Peyer's patch (tissue), 4 donors: Measurements from ENCODE around the gene PITPNM1. TPM values are rescaled to one million over a fixed set of nuclear protein-coding genes. Genes with fewer than 3 reads are reported as not detected.

Experiments used
- DNase-seq, 3 donors: peaks; one replicate each; pipeline ENCODE4 v3.0.0-alpha.2; 2017 to 2019
- H3K27ac ChIP-seq, 4 donors: fragments of 200-600 bp; sonication (generic); one replicate each; pipeline ENCODE4 v1.5.1; 2016 to 2019
- H3K27me3 ChIP-seq, 2 donors: fragments of 200-600 bp; sonication (generic); one replicate each; pipeline ENCODE4 v1.5.1; 2019
- H3K36me3 ChIP-seq, 3 donors: fragments of 200-600 bp; sonication (generic); one replicate each; pipeline ENCODE4 v1.5.1; 2016 to 2019
- H3K4me1 ChIP-seq, 4 donors: fragments of 200-600 bp; sonication (generic); one replicate each; pipeline ENCODE4 v1.5.1; 2016 to 2019
- H3K4me3 ChIP-seq, 4 donors: fragments of 200-600 bp; sonication (generic); 1 replicate in 3 of 4; 2 replicates in 1 of 4; pipeline ENCODE4 v1.5.1; 2016 to 2019; ENCODE audit warnings: mild to moderate bottlenecking in 1 of 4
- H3K9me3 ChIP-seq, 4 donors: fragments of 200-600 bp; sonication (generic); one replicate each; pipeline ENCODE4 v1.5.1; 2016 to 2019; ENCODE audit warnings: mild to moderate bottlenecking in 1 of 4
- POLR2A ChIP-seq, 2 donors: fragments of 450-650 bp; IDR thresholded peaks; one replicate each; pipeline ENCODE4 v1.5.1; 2017; ENCODE audit warnings: antibody characterized with exemption in 2 of 2, mild to moderate bottlenecking in 2 of 2, moderate library complexity in 2 of 2
- total RNA-seq, 4 donors: library from RNA; depleted of rRNA; stranded (reverse); fragments of >200 nt; gene quantifications; one replicate each; pipeline ENCODE4 v1.1.0, GENCODE V29; 2016
- TF ChIP-seq, protein P1 (sequence below), 6 experiments: fragments of 450-650 bp in 4 of 6; fragments of 200-600 bp in 2 of 6; sonication (generic) in 1 of 6; IDR thresholded peaks; one replicate each; pipeline ENCODE4 v1.5.1; 2017 to 2019; ENCODE audit warnings: antibody characterized with exemption in 6 of 6, mild to moderate bottlenecking in 3 of 6, moderate library complexity in 1 of 6

The PITPNM1 gene
- total RNA-seq, 4 donors from 2014 or later: 94.4 to 126 (median 109) TPM

DNA sequence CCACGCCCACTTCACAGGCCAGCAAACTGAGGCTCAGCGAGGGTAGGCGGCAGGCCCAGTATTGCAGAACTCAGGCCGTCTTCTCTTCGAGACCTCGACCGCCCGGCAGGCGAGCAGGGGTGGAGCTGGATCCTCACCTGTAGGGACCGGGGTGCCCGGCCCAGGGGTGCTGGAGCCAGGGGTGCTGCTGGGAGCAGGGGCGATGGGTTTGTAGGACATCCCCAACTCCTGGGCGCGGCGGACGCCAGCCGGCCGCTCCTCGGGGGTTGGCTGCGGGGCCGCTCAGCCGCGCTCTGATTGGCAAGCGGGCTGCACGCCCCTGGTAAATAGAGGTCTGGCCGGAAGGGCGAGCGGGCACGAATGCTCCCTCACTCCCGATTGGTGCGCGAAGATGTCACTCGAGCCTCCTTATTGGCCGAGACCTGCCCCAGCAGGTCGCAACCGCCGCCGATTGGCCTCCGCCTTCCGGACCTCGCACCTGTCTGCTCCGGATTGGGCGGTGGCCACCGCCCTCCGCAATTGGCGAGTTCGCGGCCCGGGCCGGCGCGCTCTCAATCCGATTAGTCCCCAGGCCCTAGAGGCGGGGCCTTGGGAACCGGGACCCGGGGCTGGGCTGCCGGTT, 2.8 kb upstream of the PITPNM1 start, which contains the start of gene CDK2AP2:
Gene CDK2AP2, minus strand, starts transcription at position 299 of the 622 bp plus-strand sequence. Its CDS starts 80 bp downstream, at position 219.
- H3K4me3 ChIP-seq: peak within 1 kb of the TSS; percentile 70 to 87 (median 75)
- no peaks in the 10 kb centered on the region for H3K27me3 ChIP-seq
- H3K4me1 ChIP-seq: peaks cover 0 to 50% (median 34%) of the 10 kb centered on the region in 4 donors
- no peaks in the 10 kb centered on the region for H3K36me3 ChIP-seq
- TF ChIP-seq, protein P1, sequence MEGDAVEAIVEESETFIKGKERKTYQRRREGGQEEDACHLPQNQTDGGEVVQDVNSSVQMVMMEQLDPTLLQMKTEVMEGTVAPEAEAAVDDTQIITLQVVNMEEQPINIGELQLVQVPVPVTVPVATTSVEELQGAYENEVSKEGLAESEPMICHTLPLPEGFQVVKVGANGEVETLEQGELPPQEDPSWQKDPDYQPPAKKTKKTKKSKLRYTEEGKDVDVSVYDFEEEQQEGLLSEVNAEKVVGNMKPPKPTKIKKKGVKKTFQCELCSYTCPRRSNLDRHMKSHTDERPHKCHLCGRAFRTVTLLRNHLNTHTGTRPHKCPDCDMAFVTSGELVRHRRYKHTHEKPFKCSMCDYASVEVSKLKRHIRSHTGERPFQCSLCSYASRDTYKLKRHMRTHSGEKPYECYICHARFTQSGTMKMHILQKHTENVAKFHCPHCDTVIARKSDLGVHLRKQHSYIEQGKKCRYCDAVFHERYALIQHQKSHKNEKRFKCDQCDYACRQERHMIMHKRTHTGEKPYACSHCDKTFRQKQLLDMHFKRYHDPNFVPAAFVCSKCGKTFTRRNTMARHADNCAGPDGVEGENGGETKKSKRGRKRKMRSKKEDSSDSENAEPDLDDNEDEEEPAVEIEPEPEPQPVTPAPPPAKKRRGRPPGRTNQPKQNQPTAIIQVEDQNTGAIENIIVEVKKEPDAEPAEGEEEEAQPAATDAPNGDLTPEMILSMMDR (IDR thresholded peaks at IDR 0.05): peak in 3 of 6 experiments; percentile 0 to 27 (median 25)
- TF ChIP-seq POLR2A (IDR thresholded peaks at IDR 0.05): peak; percentile 89 to 97
- DNase-seq: peak; percentile 99 to 100 (median 99)
- H3K9me3 ChIP-seq: no peaks in the 10 kb centered on the region
- peak within 1 kb of the TSS; percentile 94 to 99 (median 97) for H3K27ac ChIP-seq

DNA sequence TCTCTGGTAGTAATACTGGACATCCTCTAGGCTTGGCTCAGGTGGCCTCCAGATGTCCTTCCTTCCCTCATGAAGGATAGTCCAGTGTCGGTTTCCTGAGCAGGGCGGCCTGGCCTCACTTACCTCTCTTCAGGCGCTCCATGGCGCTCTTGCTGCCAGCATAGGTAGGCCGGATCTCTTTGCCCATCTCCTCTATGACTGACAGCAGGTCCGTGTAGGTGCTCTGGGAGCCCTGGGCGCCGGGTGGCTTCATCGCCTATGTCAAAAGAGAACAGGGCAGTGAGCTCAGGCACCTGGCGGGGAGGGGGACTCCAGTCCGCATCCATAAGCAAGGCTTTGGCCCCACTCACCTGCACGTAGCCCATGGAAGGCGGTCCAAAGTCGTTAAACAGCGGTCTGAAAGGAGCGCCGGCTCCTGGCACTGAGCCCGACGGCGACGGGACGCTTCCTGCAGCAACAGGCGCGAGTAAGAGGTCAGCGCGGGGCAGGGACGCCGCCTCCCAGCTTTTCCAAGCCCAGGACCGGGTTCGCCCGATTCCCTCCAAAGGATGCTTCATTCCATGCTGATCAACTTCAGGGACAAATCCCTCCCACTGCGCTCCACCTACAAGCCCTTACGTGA, 2.2 kb upstream of the PITPNM1 start:
- DNase-seq: no peak
- H3K4me3 ChIP-seq: peak overlapping the region; percentile 70 to 87 (median 75)
- peak overlapping the region; percentile 94 to 99 (median 97) for H3K27ac ChIP-seq
- TF ChIP-seq, protein P1 (IDR thresholded peaks at IDR 0.05): no peak
- TF ChIP-seq POLR2A (IDR thresholded peaks at IDR 0.05): no peak
- H3K9me3 ChIP-seq: no peaks in the 10 kb centered on the region
- H3K27me3 ChIP-seq: no peaks in the 10 kb centered on the region
- peaks cover 0 to 5% (median 0%) of the 10 kb centered on the region in 3 donors for H3K36me3 ChIP-seq
- H3K4me1 ChIP-seq: peaks cover 0 to 50% (median 34%) of the 10 kb centered on the region in 4 donors

DNA sequence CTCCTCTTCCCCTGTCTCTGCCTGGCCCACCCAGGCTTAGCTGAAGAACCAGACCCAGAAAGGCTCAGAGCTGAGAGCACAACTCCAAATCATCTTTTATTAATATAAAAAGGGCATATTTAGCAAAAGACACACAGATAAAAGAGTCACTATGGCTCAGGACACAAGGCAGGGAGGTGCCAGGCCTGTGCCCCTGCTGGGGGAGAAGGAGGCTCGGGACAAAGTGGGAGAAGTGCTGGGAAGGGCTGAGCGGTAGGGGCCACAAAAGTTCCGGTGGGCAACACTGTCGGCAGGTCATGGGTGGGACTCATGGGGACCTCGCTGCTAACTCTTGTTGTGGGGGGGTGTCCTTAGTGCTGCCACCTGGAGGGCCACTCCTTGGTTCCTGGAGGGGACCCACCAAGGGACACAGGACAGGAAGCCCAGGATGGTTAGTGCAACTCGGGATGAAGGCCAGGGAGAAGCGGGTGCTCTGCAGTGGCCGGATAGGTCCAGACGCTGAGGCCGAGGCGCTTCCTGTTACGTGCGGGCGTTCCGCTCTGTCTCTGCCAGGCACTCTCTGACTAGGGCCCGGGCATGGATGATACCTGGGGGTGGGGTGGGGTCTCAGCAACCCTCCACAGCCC, 1.4 kb upstream of the PITPNM1 start:
- TF ChIP-seq, protein P1 (IDR thresholded peaks at IDR 0.05): no peak
- Histone ChIP-seq H3K9me3 (no peaks in the 10 kb centered on the region), H3K36me3 (peaks cover 0 to 13% (median 0%) of the 10 kb centered on the region in 3 donors), H3K4me1 (peaks cover 0 to 50% (median 34%) of the 10 kb centered on the region in 4 donors), H3K27ac (peak overlapping the region; percentile 94 to 99 (median 97)), H3K27me3 (no peaks in the 10 kb centered on the region), H3K4me3 (peak overlapping the region in 3 of 4 donors; percentile 74 to 78 (median 76))
- DNase-seq: no peak

DNA sequence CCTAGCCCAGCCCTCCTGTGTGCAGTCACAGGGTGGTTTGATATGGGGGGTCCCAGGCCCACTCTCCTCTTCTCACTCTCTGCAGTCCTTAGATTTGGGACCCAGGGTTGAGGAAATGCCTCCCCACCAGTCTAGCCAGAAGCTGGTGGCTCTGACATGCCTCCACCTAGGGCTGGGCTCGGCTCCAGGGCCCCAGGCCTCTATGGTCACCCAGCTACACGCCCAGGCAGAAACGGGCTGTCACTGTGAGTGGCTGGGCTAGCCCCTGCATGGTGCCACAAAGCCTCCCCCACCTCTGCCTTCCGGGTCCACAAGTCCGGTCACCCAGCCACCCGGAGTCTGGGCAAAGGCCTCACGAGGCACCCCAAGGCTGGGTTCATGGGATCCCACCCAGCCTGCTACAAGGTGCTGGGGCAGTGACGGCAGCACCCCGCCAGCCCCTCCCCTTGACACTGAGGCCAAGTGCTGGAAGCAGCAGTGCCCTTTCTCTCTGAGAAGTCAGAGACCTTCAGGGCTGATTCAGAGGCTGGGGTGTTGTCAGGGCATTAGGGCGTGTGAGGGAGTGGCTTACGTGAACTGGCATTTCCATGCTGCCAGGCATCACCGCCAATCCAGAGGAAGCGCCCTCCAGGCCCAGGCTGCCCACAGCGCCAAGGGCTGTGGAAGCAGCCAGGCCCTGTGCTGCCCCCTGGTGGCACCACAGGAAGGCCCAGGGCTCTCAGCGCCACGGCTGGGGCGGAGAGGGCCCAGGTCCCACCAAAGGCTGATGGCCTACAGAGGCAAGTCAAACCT, 638 bp upstream of the PITPNM1 start:
- DNase-seq: peak; percentile 85 to 96 (median 95)
- no peaks in the 10 kb centered on the region for H3K9me3 ChIP-seq
- peaks cover 0 to 19% (median 0%) of the 10 kb centered on the region in 3 donors for H3K36me3 ChIP-seq
- peak overlapping the region; percentile 94 to 99 (median 97) for H3K27ac ChIP-seq
- no peaks in the 10 kb centered on the region for H3K27me3 ChIP-seq
- peaks cover 0 to 49% (median 34%) of the 10 kb centered on the region in 4 donors for H3K4me1 ChIP-seq
- H3K4me3 ChIP-seq: peak overlapping the region; percentile 74 to 79 (median 77)
- peak; percentile 75 to 82 for TF ChIP-seq POLR2A (IDR thresholded peaks at IDR 0.05)
- TF ChIP-seq, protein P1 (IDR thresholded peaks at IDR 0.05): peak; percentile 96 to 99 (median 98)
